ENCODE measurements around the gene SCAI. TPM values are rescaled to one million over a fixed set of nuclear protein-coding genes. Genes with fewer than 3 reads are reported as not detected.

Gene SCAI
- total RNA-seq, 3 donors from 2014 or later (not counting 1 experiment from before 2014, with no cell fraction given), result 8.5 to 13.0 (median 10.7) TPM

DNA sequence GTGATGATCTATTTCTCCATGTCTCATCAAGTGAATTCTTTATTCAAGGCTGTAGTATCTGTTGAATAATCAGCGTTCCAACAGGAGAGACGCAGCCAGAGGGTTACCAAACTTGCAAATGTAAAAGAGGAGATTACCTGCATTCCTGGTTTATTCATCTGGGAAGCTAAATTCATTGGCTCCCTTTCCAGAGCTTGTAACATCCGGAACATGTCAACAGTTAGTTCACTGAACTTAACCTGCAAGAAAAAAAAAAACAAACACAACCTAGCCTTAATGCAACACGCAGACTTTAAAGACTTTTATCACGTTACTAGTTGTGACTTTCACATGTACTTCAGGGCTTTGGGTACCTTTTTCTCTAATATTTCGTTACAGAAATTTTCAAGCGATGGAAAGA, 140.0 kb downstream of the SCAI start:
- Mint-ChIP-seq H3K36me3 (no peaks in the 10 kb centered on the region), H3K27ac (no peak overlapping the region), H3K4me3 (no peak overlapping the region), H3K4me1 (no peaks in the 10 kb centered on the region), H3K9me3 (no peaks in the 10 kb centered on the region), H3K27me3 (ENCODE audit: low read depth in 2 of 2) (no peaks in the 10 kb centered on the region)
- H3K9me3 ChIP-seq (ENCODE audit: control insufficient read depth, insufficient read depth, low read length), result no peaks in the 10 kb centered on the region
- WGBS (ENCODE audit: insufficient coverage), result 98% methylated on average over 7 of the region's 7 CpGs
- TF ChIP-seq, protein P1, sequence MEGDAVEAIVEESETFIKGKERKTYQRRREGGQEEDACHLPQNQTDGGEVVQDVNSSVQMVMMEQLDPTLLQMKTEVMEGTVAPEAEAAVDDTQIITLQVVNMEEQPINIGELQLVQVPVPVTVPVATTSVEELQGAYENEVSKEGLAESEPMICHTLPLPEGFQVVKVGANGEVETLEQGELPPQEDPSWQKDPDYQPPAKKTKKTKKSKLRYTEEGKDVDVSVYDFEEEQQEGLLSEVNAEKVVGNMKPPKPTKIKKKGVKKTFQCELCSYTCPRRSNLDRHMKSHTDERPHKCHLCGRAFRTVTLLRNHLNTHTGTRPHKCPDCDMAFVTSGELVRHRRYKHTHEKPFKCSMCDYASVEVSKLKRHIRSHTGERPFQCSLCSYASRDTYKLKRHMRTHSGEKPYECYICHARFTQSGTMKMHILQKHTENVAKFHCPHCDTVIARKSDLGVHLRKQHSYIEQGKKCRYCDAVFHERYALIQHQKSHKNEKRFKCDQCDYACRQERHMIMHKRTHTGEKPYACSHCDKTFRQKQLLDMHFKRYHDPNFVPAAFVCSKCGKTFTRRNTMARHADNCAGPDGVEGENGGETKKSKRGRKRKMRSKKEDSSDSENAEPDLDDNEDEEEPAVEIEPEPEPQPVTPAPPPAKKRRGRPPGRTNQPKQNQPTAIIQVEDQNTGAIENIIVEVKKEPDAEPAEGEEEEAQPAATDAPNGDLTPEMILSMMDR (IDR thresholded peaks at IDR 0.05), result no peak
- intact Hi-C loops (cut with micrococcal nuclease), result no loop called here
- no peak overlapping the region for H3K4me3 ChIP-seq (ENCODE audit: low read length)
- no peak for ATAC-seq
- peaks cover 12% of the 10 kb centered on the region for H3K36me3 ChIP-seq (ENCODE audit: control insufficient read depth, insufficient read depth, low read length)
- DNase-seq, result no peak
- H3K27ac ChIP-seq (ENCODE audit: low read length), result no peak overlapping the region
- no peaks in the 10 kb centered on the region for H3K27me3 ChIP-seq (ENCODE audit: control insufficient read depth, insufficient read depth, low read length)
- H3K4me1 ChIP-seq (ENCODE audit: control insufficient read depth, insufficient read depth, low read length), result no peaks in the 10 kb centered on the region

DNA sequence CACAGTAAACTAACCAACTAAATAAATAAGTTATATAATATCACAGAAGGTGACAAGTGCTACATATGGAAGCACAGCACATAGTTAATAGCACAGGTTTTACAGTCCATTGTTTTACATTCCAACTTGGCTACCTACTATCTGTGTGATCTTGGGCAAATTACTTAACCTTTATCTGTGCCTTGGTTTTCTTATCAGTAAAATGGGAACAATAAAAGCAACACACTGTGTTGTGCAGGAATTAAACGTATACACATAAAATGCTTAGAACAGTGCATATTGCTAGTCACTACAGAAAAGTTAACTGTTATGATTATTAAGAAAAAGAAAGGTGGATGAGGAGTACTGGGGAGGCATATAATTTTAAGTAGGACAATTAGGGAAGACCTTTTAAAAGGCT, 159.6 kb downstream of the SCAI start:
- Histone ChIP-seq H3K27me3 (ENCODE audit: control insufficient read depth, insufficient read depth, low read length) (no peaks in the 10 kb centered on the region), H3K36me3 (ENCODE audit: control insufficient read depth, insufficient read depth, low read length) (peaks cover 17% of the 10 kb centered on the region), H3K4me1 (ENCODE audit: control insufficient read depth, insufficient read depth, low read length) (no peaks in the 10 kb centered on the region), H3K4me3 (ENCODE audit: low read length) (no peak overlapping the region), H3K9me3 (ENCODE audit: control insufficient read depth, insufficient read depth, low read length) (no peaks in the 10 kb centered on the region), H3K27ac (ENCODE audit: low read length) (no peak overlapping the region)
- H3K4me1 Mint-ChIP-seq, result no peaks in the 10 kb centered on the region
- no peaks in the 10 kb centered on the region for H3K27me3 Mint-ChIP-seq (ENCODE audit: low read depth in 2 of 2)
- H3K4me3 Mint-ChIP-seq, result no peak overlapping the region
- H3K27ac Mint-ChIP-seq, result no peak overlapping the region
- TF ChIP-seq, protein P1 (IDR thresholded peaks at IDR 0.05), result no peak
- no peak for DNase-seq
- H3K9me3 Mint-ChIP-seq, result no peaks in the 10 kb centered on the region
- no peak for ATAC-seq
- H3K36me3 Mint-ChIP-seq, result no peaks in the 10 kb centered on the region
- WGBS (ENCODE audit: insufficient coverage), result no CpG with 5 or more reads among the region's 1 CpG
- intact Hi-C loops (cut with micrococcal nuclease), result no loop called here

DNA sequence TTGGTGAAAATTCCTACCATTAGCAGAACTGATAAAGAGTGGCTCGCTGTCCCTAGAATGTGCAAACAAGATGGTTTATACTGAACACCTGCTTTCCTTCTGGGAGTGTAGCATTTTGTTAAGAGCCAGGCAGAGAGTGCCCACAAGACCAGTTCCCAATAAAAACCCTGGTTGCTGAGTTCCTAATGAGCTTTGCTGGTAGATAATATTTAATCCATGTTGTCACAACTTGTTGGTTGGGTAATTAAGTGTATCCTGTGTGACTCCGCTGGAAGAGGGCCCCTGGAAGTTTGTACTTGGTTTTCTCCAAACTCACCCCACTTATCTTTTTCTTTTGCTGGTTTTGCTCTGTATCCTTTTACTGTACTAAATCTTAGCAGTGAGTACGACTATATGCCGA, 162.9 kb downstream of the SCAI start:
- no peaks in the 10 kb centered on the region for H3K9me3 ChIP-seq (ENCODE audit: control insufficient read depth, insufficient read depth, low read length)
- no peak overlapping the region for H3K27ac Mint-ChIP-seq
- TF ChIP-seq, protein P1 (IDR thresholded peaks at IDR 0.05), result no peak
- peaks cover 15% of the 10 kb centered on the region for H3K36me3 ChIP-seq (ENCODE audit: control insufficient read depth, insufficient read depth, low read length)
- H3K9me3 Mint-ChIP-seq, result no peaks in the 10 kb centered on the region
- H3K36me3 Mint-ChIP-seq, result no peaks in the 10 kb centered on the region
- H3K27ac ChIP-seq (ENCODE audit: low read length), result no peak overlapping the region
- ATAC-seq (no peak), DNase-seq (no peak)
- H3K4me3 ChIP-seq (ENCODE audit: low read length), result no peak overlapping the region
- no peaks in the 10 kb centered on the region for H3K27me3 ChIP-seq (ENCODE audit: control insufficient read depth, insufficient read depth, low read length)
- H3K4me1 Mint-ChIP-seq, result peaks cover under 1% of the 10 kb centered on the region in 2 donors
- intact Hi-C loops (cut with micrococcal nuclease), result no loop called here
- no peak overlapping the region for H3K4me3 Mint-ChIP-seq
- no peaks in the 10 kb centered on the region for H3K27me3 Mint-ChIP-seq (ENCODE audit: low read depth in 2 of 2)
- 96% methylated on average over 4 of the region's 4 CpGs for WGBS (ENCODE audit: insufficient coverage)
- no peaks in the 10 kb centered on the region for H3K4me1 ChIP-seq (ENCODE audit: control insufficient read depth, insufficient read depth, low read length)

DNA sequence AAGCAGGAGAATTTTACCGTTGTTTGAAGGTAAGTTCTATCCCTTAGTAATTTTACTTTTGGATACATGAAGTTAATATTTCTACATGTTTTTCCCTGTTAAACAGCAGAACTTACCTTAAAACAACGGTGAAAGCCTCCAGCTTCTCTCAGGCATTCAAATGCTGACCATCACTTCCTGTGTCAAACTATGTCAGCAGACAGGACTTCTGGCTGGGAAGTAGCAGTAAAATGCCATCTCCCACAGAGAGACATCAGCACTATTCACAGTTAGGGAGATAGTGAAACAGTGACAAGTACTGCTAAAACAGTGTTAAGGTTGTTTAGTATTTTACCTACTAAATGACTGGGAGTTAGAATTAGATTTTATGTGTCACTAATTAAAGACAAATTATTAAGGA, 168.2 kb downstream of the SCAI start:
- Histone ChIP-seq H3K4me3 (ENCODE audit: low read length) (no peak overlapping the region), H3K27ac (ENCODE audit: low read length) (peak overlapping the region; percentile 3), H3K36me3 (ENCODE audit: control insufficient read depth, insufficient read depth, low read length) (peaks cover 9% of the 10 kb centered on the region), H3K4me1 (ENCODE audit: control insufficient read depth, insufficient read depth, low read length) (no peaks in the 10 kb centered on the region), H3K9me3 (ENCODE audit: control insufficient read depth, insufficient read depth, low read length) (no peaks in the 10 kb centered on the region), H3K27me3 (ENCODE audit: control insufficient read depth, insufficient read depth, low read length) (no peaks in the 10 kb centered on the region)
- no peaks in the 10 kb centered on the region for H3K27me3 Mint-ChIP-seq (ENCODE audit: low read depth in 2 of 2)
- ATAC-seq (peak; percentile 58 to 68 (median 63)), DNase-seq (no peak)
- TF ChIP-seq, protein P1 (IDR thresholded peaks at IDR 0.05), result no peak
- no peaks in the 10 kb centered on the region for H3K36me3 Mint-ChIP-seq
- WGBS (ENCODE audit: insufficient coverage), result 17% methylated on average over 1 of the region's 2 CpGs
- H3K27ac Mint-ChIP-seq, result peak overlapping the region; percentile 54 to 66
- H3K9me3 Mint-ChIP-seq, result no peaks in the 10 kb centered on the region
- no peak overlapping the region for H3K4me3 Mint-ChIP-seq
- peaks cover 11 to 12% of the 10 kb centered on the region in 2 donors for H3K4me1 Mint-ChIP-seq
- intact Hi-C loops (cut with micrococcal nuclease), result no loop called here
